ENCODE data around the gene ANAPC4. TPM values are rescaled to one million over a fixed set of nuclear protein-coding genes. Genes with fewer than 3 reads are reported as not detected.

ANAPC4 gene
- polyA plus RNA-seq, 1 donor: 37.7 TPM

- WGBS (ENCODE audit: insufficient coverage, low lambda C conversion rate): 96% methylated on average over 4 of the region's 5 CpGs
- H3K36me3 ChIP-seq (ENCODE audit: control insufficient read depth, insufficient read depth, low read length): peaks cover 52% of the 10 kb centered on the region
- no peaks in the 10 kb centered on the region for H3K4me1 ChIP-seq (ENCODE audit: control insufficient read depth, insufficient read depth, low read length)
- H3K4me3 ChIP-seq (ENCODE audit: low read length): no peak overlapping the region
- H3K27me3 ChIP-seq (ENCODE audit: control insufficient read depth, insufficient read depth, low read length): no peaks in the 10 kb centered on the region
- DNase-seq: no peak
- no peak overlapping the region for H3K27ac ChIP-seq (ENCODE audit: low read length)
- no peaks in the 10 kb centered on the region for H3K9me3 ChIP-seq (ENCODE audit: control insufficient read depth, low read depth, low read length)
Measured at GRCh38 chr4:25406081-25406692, 29.1 kb downstream of the ANAPC4 start.

GRCh38 chr4:25410820-25411529 lies 33.9 kb downstream of the ANAPC4 start:
- no peak overlapping the region for H3K27ac ChIP-seq (ENCODE audit: low read length)
- no peaks in the 10 kb centered on the region for H3K27me3 ChIP-seq (ENCODE audit: control insufficient read depth, insufficient read depth, low read length)
- H3K4me3 ChIP-seq (ENCODE audit: low read length): no peak overlapping the region
- H3K36me3 ChIP-seq (ENCODE audit: control insufficient read depth, insufficient read depth, low read length): peaks cover 56% of the 10 kb centered on the region
- no peak for DNase-seq
- H3K9me3 ChIP-seq (ENCODE audit: control insufficient read depth, low read depth, low read length): no peaks in the 10 kb centered on the region
- H3K4me1 ChIP-seq (ENCODE audit: control insufficient read depth, insufficient read depth, low read length): no peaks in the 10 kb centered on the region
- 100% methylated on average over 1 of the region's 4 CpGs for WGBS (ENCODE audit: insufficient coverage, low lambda C conversion rate)

- Histone ChIP-seq H3K27ac (ENCODE audit: low read length) (no peak overlapping the region), H3K9me3 (ENCODE audit: control insufficient read depth, low read depth, low read length) (no peaks in the 10 kb centered on the region), H3K36me3 (ENCODE audit: control insufficient read depth, insufficient read depth, low read length) (peaks cover 54% of the 10 kb centered on the region), H3K4me1 (ENCODE audit: control insufficient read depth, insufficient read depth, low read length) (no peaks in the 10 kb centered on the region), H3K4me3 (ENCODE audit: low read length) (no peak overlapping the region), H3K27me3 (ENCODE audit: control insufficient read depth, insufficient read depth, low read length) (no peaks in the 10 kb centered on the region)
- WGBS (ENCODE audit: insufficient coverage, low lambda C conversion rate): no CpG with 5 or more reads among the region's 3 CpGs
- DNase-seq: no peak
Measured at GRCh38 chr4:25413261-25413660, 36.2 kb downstream of the ANAPC4 start.

GRCh38 chr4:25417014-25417413 lies 40.0 kb downstream of the ANAPC4 start:
- WGBS (ENCODE audit: insufficient coverage, low lambda C conversion rate): no CpG with 5 or more reads among the region's 2 CpGs
- H3K36me3 ChIP-seq (ENCODE audit: control insufficient read depth, insufficient read depth, low read length): peaks cover 34% of the 10 kb centered on the region
- no peak for DNase-seq
- no peaks in the 10 kb centered on the region for H3K4me1 ChIP-seq (ENCODE audit: control insufficient read depth, insufficient read depth, low read length)
- H3K27ac ChIP-seq (ENCODE audit: low read length): no peak overlapping the region
- H3K4me3 ChIP-seq (ENCODE audit: low read length): no peak overlapping the region
- H3K9me3 ChIP-seq (ENCODE audit: control insufficient read depth, low read depth, low read length): no peaks in the 10 kb centered on the region
- no peaks in the 10 kb centered on the region for H3K27me3 ChIP-seq (ENCODE audit: control insufficient read depth, insufficient read depth, low read length)

GRCh38 chr4:25420931-25421330 lies 43.9 kb downstream of the ANAPC4 start:
- no peaks in the 10 kb centered on the region for H3K4me1 ChIP-seq (ENCODE audit: control insufficient read depth, insufficient read depth, low read length)
- no CpG with 5 or more reads among the region's 1 CpG for WGBS (ENCODE audit: insufficient coverage, low lambda C conversion rate)

GRCh38 chr4:25421816-25422525 lies 44.9 kb downstream of the ANAPC4 start:
- H3K4me1 ChIP-seq (ENCODE audit: control insufficient read depth, insufficient read depth, low read length): no peaks in the 10 kb centered on the region
- H3K27me3 ChIP-seq (ENCODE audit: control insufficient read depth, insufficient read depth, low read length): no peaks in the 10 kb centered on the region
- peak; percentile 31 to 67 for DNase-seq
- H3K36me3 ChIP-seq (ENCODE audit: control insufficient read depth, insufficient read depth, low read length): peaks cover 16% of the 10 kb centered on the region
- no peak overlapping the region for H3K4me3 ChIP-seq (ENCODE audit: low read length)
- peak overlapping the region; percentile 39 for H3K27ac ChIP-seq (ENCODE audit: low read length)
- no CpG with 5 or more reads among the region's 5 CpGs for WGBS (ENCODE audit: insufficient coverage, low lambda C conversion rate)
- no peaks in the 10 kb centered on the region for H3K9me3 ChIP-seq (ENCODE audit: control insufficient read depth, low read depth, low read length)

More at GRCh38 chr4:25420931-25421330, 43.9 kb downstream of the ANAPC4 start:
- Histone ChIP-seq H3K4me3 (ENCODE audit: low read length) (no peak overlapping the region), H3K27me3 (ENCODE audit: control insufficient read depth, insufficient read depth, low read length) (no peaks in the 10 kb centered on the region), H3K27ac (ENCODE audit: low read length) (no peak overlapping the region), H3K9me3 (ENCODE audit: control insufficient read depth, low read depth, low read length) (no peaks in the 10 kb centered on the region), H3K36me3 (ENCODE audit: control insufficient read depth, insufficient read depth, low read length) (peaks cover 18% of the 10 kb centered on the region)
- DNase-seq: no peak

GRCh38 chr4:25423548-25423947 lies 46.5 kb downstream of the ANAPC4 start:
- no CpG with 5 or more reads among the region's 1 CpG for WGBS (ENCODE audit: insufficient coverage, low lambda C conversion rate)
- H3K9me3 ChIP-seq (ENCODE audit: control insufficient read depth, low read depth, low read length): no peaks in the 10 kb centered on the region
- no peaks in the 10 kb centered on the region for H3K4me1 ChIP-seq (ENCODE audit: control insufficient read depth, insufficient read depth, low read length)

GRCh38 chr4:25424539-25425228 lies 47.6 kb downstream of the ANAPC4 start:
- Histone ChIP-seq H3K27ac (ENCODE audit: low read length) (no peak overlapping the region), H3K36me3 (ENCODE audit: control insufficient read depth, insufficient read depth, low read length) (no peaks in the 10 kb centered on the region), H3K4me1 (ENCODE audit: control insufficient read depth, insufficient read depth, low read length) (no peaks in the 10 kb centered on the region), H3K27me3 (ENCODE audit: control insufficient read depth, insufficient read depth, low read length) (no peaks in the 10 kb centered on the region), H3K4me3 (ENCODE audit: low read length) (no peak overlapping the region), H3K9me3 (ENCODE audit: control insufficient read depth, low read depth, low read length) (no peaks in the 10 kb centered on the region)
- WGBS (ENCODE audit: insufficient coverage, low lambda C conversion rate): no CpG with 5 or more reads among the region's 9 CpGs
- peak in 1 of 2 donors; percentile 32 for DNase-seq

More at GRCh38 chr4:25423548-25423947, 46.5 kb downstream of the ANAPC4 start:
- no peak overlapping the region for H3K4me3 ChIP-seq (ENCODE audit: low read length)
- no peaks in the 10 kb centered on the region for H3K27me3 ChIP-seq (ENCODE audit: control insufficient read depth, insufficient read depth, low read length)
- no peak for DNase-seq
- H3K36me3 ChIP-seq (ENCODE audit: control insufficient read depth, insufficient read depth, low read length): peaks cover 4% of the 10 kb centered on the region
- H3K27ac ChIP-seq (ENCODE audit: low read length): no peak overlapping the region

- DNase-seq: no peak
- Histone ChIP-seq H3K4me3 (ENCODE audit: low read length) (no peak overlapping the region), H3K36me3 (ENCODE audit: control insufficient read depth, insufficient read depth, low read length) (no peaks in the 10 kb centered on the region), H3K27me3 (ENCODE audit: control insufficient read depth, insufficient read depth, low read length) (no peaks in the 10 kb centered on the region), H3K9me3 (ENCODE audit: control insufficient read depth, low read depth, low read length) (no peaks in the 10 kb centered on the region), H3K4me1 (ENCODE audit: control insufficient read depth, insufficient read depth, low read length) (no peaks in the 10 kb centered on the region), H3K27ac (ENCODE audit: low read length) (no peak overlapping the region)
- WGBS (ENCODE audit: insufficient coverage, low lambda C conversion rate): no CpG with 5 or more reads among the region's 4 CpGs
Measured at GRCh38 chr4:25425361-25425760, 48.3 kb downstream of the ANAPC4 start.

GRCh38 chr4:25427871-25428270 lies 50.8 kb downstream of the ANAPC4 start:
- Histone ChIP-seq H3K36me3 (ENCODE audit: control insufficient read depth, insufficient read depth, low read length) (no peaks in the 10 kb centered on the region), H3K9me3 (ENCODE audit: control insufficient read depth, low read depth, low read length) (no peaks in the 10 kb centered on the region), H3K4me1 (ENCODE audit: control insufficient read depth, insufficient read depth, low read length) (no peaks in the 10 kb centered on the region), H3K27ac (ENCODE audit: low read length) (no peak overlapping the region), H3K4me3 (ENCODE audit: low read length) (no peak overlapping the region), H3K27me3 (ENCODE audit: control insufficient read depth, insufficient read depth, low read length) (no peaks in the 10 kb centered on the region)
- DNase-seq: no peak
- no CpG with 5 or more reads among the region's 5 CpGs for WGBS (ENCODE audit: insufficient coverage, low lambda C conversion rate)
